ENCODE results near the gene GPR153.

GPR153 gene

DNA sequence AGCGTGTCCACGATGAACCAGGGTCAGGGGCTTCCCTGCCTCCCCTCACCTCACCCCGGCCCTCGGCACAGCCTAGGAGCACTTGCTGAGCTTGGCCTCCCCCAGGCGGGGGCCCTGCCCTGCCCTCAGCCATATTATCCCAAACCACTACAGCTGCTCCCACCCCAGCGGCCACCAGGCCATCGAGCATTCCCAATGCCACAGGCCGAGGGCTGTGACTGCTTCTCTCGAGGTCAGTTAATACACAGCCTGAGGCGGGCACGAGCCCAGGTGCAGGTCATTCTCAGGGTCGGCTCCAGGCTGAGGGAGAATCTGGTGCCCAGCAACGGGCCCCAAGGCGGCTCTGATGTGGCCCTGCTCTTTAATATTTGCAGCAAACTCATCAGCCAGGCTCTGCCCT lies 8.4 kb upstream of the GPR153 start:
- Histone ChIP-seq H3K4ac (ENCODE audit: low read depth, low read length) (no peak overlapping the region), H3K36me3 (ENCODE audit: control insufficient read depth in 1 of 2, insufficient read depth in 2 of 2, low read length in 2 of 2) (peaks cover 0 to under 1% of the 10 kb centered on the region in 2 experiments), H2AK5ac (ENCODE audit: low read length) (no peak overlapping the region), H2BK5ac (ENCODE audit: low read depth, low read length, poor library complexity) (no peak overlapping the region), H3K79me1 (ENCODE audit: low read length) (no peaks in the 10 kb centered on the region), H3K9me3 (ENCODE audit: insufficient read depth, low read depth, low read length) (peaks cover 2% of the 10 kb centered on the region), H2BK12ac (ENCODE audit: low read length) (no peak overlapping the region), H3K18ac (ENCODE audit: low read length) (no peak overlapping the region), H3K27me3 (ENCODE audit: insufficient read depth, low read length) (no peaks in the 10 kb centered on the region), H3K27ac (ENCODE audit: low read depth, low read length) (no peak overlapping the region), H3K4me2 (ENCODE audit: low read length) (no peak overlapping the region), H3K23ac (ENCODE audit: low read length) (no peak overlapping the region), H2BK120ac (ENCODE audit: insufficient read depth, low read length, poor library complexity) (no peak overlapping the region), H3K4me1 (ENCODE audit: control insufficient read depth in 1 of 2, insufficient read depth in 2 of 2, low read length in 2 of 2) (no peaks in the 10 kb centered on the region), H4K91ac (ENCODE audit: low read depth, low read length) (no peak overlapping the region), H3K4me3 (ENCODE audit: low read depth, low read length) (no peak overlapping the region), H3K9ac (ENCODE audit: low read length) (no peak overlapping the region), H4K12ac (ENCODE audit: low read depth, low read length) (no peak overlapping the region), H4K8ac (ENCODE audit: low read depth, low read length) (no peak overlapping the region), H2AFZ (ENCODE audit: insufficient read depth, low read length, poor library complexity) (no peak overlapping the region), H3K79me2 (ENCODE audit: control insufficient read depth, insufficient read depth, low read length, poor library complexity) (no peaks in the 10 kb centered on the region), H3K14ac (ENCODE audit: low read length) (no peak overlapping the region)
- no CpG with 5 or more reads among the region's 14 CpGs for WGBS (ENCODE audit: extremely low coverage, insufficient coverage, insufficient read length)
- DNase-seq: no peak

DNA sequence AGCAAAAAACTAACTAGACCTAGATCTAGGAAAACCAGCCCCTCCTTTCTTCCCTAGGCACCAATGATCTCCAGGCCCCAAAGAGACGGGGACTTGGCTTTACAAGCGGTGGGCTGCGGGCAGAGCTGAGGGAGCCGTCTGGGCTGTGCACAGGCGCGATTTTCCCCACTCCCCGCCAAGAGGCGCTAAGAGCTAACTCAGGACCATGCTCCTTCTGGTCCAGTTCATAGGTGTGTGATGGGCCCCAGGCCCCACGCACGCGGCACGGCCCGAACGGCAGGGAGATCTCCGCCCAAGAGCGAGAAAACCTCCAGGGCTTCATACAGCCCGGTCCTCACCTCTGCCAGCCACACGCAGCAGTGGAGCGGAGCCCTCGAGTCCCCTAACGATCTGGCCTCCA lies 7.5 kb upstream of the GPR153 start:
- H3K18ac ChIP-seq (ENCODE audit: low read length): no peak overlapping the region
- H2BK120ac ChIP-seq (ENCODE audit: insufficient read depth, low read length, poor library complexity): no peak overlapping the region
- no peak overlapping the region for H3K4me3 ChIP-seq (ENCODE audit: low read depth, low read length)
- H3K23ac ChIP-seq (ENCODE audit: low read length): no peak overlapping the region
- H2BK5ac ChIP-seq (ENCODE audit: low read depth, low read length, poor library complexity): no peak overlapping the region
- WGBS (ENCODE audit: extremely low coverage, insufficient coverage, insufficient read length): no CpG with 5 or more reads among the region's 21 CpGs
- H4K12ac ChIP-seq (ENCODE audit: low read depth, low read length): no peak overlapping the region
- no peaks in the 10 kb centered on the region for H3K36me3 ChIP-seq (ENCODE audit: control insufficient read depth in 1 of 2, insufficient read depth in 2 of 2, low read length in 2 of 2)
- H4K91ac ChIP-seq (ENCODE audit: low read depth, low read length): no peak overlapping the region
- no peak overlapping the region for H3K4ac ChIP-seq (ENCODE audit: low read depth, low read length)
- no peak overlapping the region for H3K4me2 ChIP-seq (ENCODE audit: low read length)
- peaks cover 2% of the 10 kb centered on the region for H3K9me3 ChIP-seq (ENCODE audit: insufficient read depth, low read depth, low read length)
- H2BK12ac ChIP-seq (ENCODE audit: low read length): no peak overlapping the region
- H2AFZ ChIP-seq (ENCODE audit: insufficient read depth, low read length, poor library complexity): no peak overlapping the region
- no peak overlapping the region for H3K27ac ChIP-seq (ENCODE audit: low read depth, low read length)
- H3K9ac ChIP-seq (ENCODE audit: low read length): no peak overlapping the region
- no peaks in the 10 kb centered on the region for H3K4me1 ChIP-seq (ENCODE audit: control insufficient read depth in 1 of 2, insufficient read depth in 2 of 2, low read length in 2 of 2)
- no peaks in the 10 kb centered on the region for H3K79me2 ChIP-seq (ENCODE audit: control insufficient read depth, insufficient read depth, low read length, poor library complexity)
- H4K8ac ChIP-seq (ENCODE audit: low read depth, low read length): no peak overlapping the region
- H3K27me3 ChIP-seq (ENCODE audit: insufficient read depth, low read length): no peaks in the 10 kb centered on the region
- DNase-seq: no peak
- no peak overlapping the region for H2AK5ac ChIP-seq (ENCODE audit: low read length)
- H3K14ac ChIP-seq (ENCODE audit: low read length): no peak overlapping the region
- no peaks in the 10 kb centered on the region for H3K79me1 ChIP-seq (ENCODE audit: low read length)

DNA sequence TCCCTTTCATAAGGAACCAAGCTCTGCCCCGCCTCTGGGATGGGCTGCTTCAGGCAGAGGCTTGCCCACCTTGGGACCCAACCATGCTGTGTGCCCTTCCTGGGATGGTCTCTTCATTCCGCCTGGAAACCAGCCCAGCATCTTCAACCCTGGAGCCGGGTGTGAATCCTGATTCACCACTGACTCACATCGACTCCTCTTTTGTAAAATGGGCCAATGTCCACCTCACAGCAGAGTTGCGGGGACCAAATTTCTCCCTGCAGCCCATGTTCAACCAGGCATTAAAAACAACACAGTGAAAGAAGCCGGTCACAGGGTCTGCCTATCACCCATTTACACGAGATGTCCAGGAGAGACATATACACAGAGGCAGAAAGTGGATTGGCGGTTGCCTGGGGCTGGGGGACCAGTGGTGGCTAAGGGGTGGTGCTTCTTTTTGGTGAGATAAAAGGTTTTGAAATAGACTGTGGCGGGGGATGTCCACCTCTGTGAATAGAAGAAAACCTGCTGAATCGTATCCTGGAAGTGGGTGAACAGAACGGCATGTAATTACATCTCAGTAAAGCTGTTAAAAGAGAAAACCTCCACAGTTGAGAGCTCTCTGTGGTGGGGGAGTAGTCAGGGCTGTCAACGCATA lies 6.9 kb upstream of the GPR153 start:
- Histone ChIP-seq H3K79me1 (ENCODE audit: low read length) (no peaks in the 10 kb centered on the region), H4K12ac (ENCODE audit: low read depth, low read length) (no peak overlapping the region), H3K79me2 (ENCODE audit: control insufficient read depth, insufficient read depth, low read length, poor library complexity) (no peaks in the 10 kb centered on the region), H3K9me3 (ENCODE audit: insufficient read depth, low read depth, low read length) (peaks cover 2% of the 10 kb centered on the region), H3K27me3 (ENCODE audit: insufficient read depth, low read length) (no peaks in the 10 kb centered on the region), H3K4me2 (ENCODE audit: low read length) (no peak overlapping the region), H3K4me3 (ENCODE audit: low read depth, low read length) (no peak overlapping the region), H2AFZ (ENCODE audit: insufficient read depth, low read length, poor library complexity) (no peak overlapping the region), H3K36me3 (ENCODE audit: control insufficient read depth in 1 of 2, insufficient read depth in 2 of 2, low read length in 2 of 2) (no peaks in the 10 kb centered on the region), H3K27ac (ENCODE audit: low read depth, low read length) (no peak overlapping the region), H3K9ac (ENCODE audit: low read length) (no peak overlapping the region), H4K91ac (ENCODE audit: low read depth, low read length) (no peak overlapping the region), H3K18ac (ENCODE audit: low read length) (no peak overlapping the region), H2BK12ac (ENCODE audit: low read length) (no peak overlapping the region), H2BK120ac (ENCODE audit: insufficient read depth, low read length, poor library complexity) (no peak overlapping the region), H4K8ac (ENCODE audit: low read depth, low read length) (no peak overlapping the region), H2BK5ac (ENCODE audit: low read depth, low read length, poor library complexity) (no peak overlapping the region), H2AK5ac (ENCODE audit: low read length) (no peak overlapping the region), H3K4me1 (ENCODE audit: control insufficient read depth in 1 of 2, insufficient read depth in 2 of 2, low read length in 2 of 2) (no peaks in the 10 kb centered on the region), H3K14ac (ENCODE audit: low read length) (no peak overlapping the region), H3K4ac (ENCODE audit: low read depth, low read length) (no peak overlapping the region), H3K23ac (ENCODE audit: low read length) (no peak overlapping the region)
- WGBS (ENCODE audit: extremely low coverage, insufficient coverage, insufficient read length): no CpG with 5 or more reads among the region's 12 CpGs
- DNase-seq: no peak

DNA sequence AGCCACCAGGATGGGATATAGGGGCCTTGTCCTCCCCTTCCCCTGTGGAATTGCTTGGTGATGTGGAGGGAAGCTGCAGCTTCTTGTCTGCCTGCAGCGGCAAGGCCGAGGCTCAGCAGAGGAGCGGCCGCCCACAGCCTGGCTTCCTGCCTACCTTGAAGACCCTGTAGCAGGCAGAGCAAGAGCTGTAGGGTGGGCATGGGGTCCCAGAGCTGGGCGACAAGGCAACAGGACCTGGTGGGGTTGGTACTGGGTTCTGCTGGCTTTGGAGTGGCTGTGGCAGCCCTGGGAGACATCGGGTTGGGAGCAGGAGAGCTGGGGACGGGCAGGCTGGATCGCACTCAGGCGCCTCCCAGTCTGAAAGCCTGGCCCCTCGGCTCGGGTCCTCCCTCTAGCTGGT lies 5.7 kb upstream of the GPR153 start:
- no peak overlapping the region for H2BK120ac ChIP-seq (ENCODE audit: insufficient read depth, low read length, poor library complexity)
- H3K9me3 ChIP-seq (ENCODE audit: insufficient read depth, low read depth, low read length): peaks cover 2% of the 10 kb centered on the region
- no peak overlapping the region for H3K4me2 ChIP-seq (ENCODE audit: low read length)
- no peak overlapping the region for H2AFZ ChIP-seq (ENCODE audit: insufficient read depth, low read length, poor library complexity)
- H4K91ac ChIP-seq (ENCODE audit: low read depth, low read length): no peak overlapping the region
- H3K18ac ChIP-seq (ENCODE audit: low read length): no peak overlapping the region
- no peak overlapping the region for H2BK12ac ChIP-seq (ENCODE audit: low read length)
- no peaks in the 10 kb centered on the region for H3K36me3 ChIP-seq (ENCODE audit: control insufficient read depth in 1 of 2, insufficient read depth in 2 of 2, low read length in 2 of 2)
- no peaks in the 10 kb centered on the region for H3K79me2 ChIP-seq (ENCODE audit: control insufficient read depth, insufficient read depth, low read length, poor library complexity)
- H3K4ac ChIP-seq (ENCODE audit: low read depth, low read length): no peak overlapping the region
- no peak overlapping the region for H3K27ac ChIP-seq (ENCODE audit: low read depth, low read length)
- H4K12ac ChIP-seq (ENCODE audit: low read depth, low read length): no peak overlapping the region
- DNase-seq: no peak
- no peaks in the 10 kb centered on the region for H3K79me1 ChIP-seq (ENCODE audit: low read length)
- H3K27me3 ChIP-seq (ENCODE audit: insufficient read depth, low read length): no peaks in the 10 kb centered on the region
- no peak overlapping the region for H3K4me3 ChIP-seq (ENCODE audit: low read depth, low read length)
- H4K8ac ChIP-seq (ENCODE audit: low read depth, low read length): no peak overlapping the region
- no peaks in the 10 kb centered on the region for H3K4me1 ChIP-seq (ENCODE audit: control insufficient read depth in 1 of 2, insufficient read depth in 2 of 2, low read length in 2 of 2)
- no peak overlapping the region for H3K23ac ChIP-seq (ENCODE audit: low read length)
- H3K14ac ChIP-seq (ENCODE audit: low read length): no peak overlapping the region
- WGBS (ENCODE audit: extremely low coverage, insufficient coverage, insufficient read length): no CpG with 5 or more reads among the region's 11 CpGs
- H2AK5ac ChIP-seq (ENCODE audit: low read length): no peak overlapping the region
- H3K9ac ChIP-seq (ENCODE audit: low read length): no peak overlapping the region
- no peak overlapping the region for H2BK5ac ChIP-seq (ENCODE audit: low read depth, low read length, poor library complexity)
